OCI-M2 (cell line): ENCODE data around the gene GAK.

ENCODE experiments used
- DNase-seq: peaks from one replicate; lab custom pipeline; 2025; ENCODE audit not compliant: unreplicated experiment; lab: John Stamatoyannopoulos, UW

The GAK gene

GRCh38 chr4:891747-892146, 40.4 kb downstream of the GAK start:
- no peak for DNase-seq

DNA sequence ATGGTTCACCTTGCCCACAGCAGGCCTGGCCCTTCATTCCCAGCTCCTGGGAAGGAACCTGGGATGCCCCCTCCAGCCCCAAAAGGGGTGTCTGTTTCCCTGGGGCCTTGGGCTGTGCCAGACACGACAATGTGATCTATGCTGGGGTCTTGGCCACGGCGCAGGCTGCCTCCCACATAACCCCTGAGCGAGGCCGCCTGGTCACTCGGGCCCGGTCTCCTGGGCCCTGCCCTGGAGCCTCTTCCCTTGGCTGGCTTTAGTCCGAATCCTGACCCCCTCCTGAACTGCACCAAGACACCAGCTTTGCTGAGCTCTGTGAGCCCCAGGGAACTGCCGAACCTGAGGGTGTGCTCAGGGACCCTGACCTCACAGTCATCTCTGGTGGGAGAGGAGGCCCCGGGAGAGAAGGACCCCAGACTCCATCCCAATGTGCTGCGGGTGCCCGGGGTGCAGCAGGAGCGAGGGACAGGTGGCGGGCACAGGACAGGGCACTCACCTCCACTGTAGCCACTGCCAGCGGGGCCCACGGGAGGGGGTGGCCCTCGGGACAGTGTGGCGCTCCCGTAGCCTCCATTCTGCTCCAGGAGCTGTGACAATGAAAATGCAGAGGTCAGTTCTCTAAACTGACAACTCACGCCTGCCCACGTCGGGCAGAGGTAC, 42.0 kb downstream of the GAK start:
- no peak for DNase-seq

GRCh38 chr4:889516-889915, 42.6 kb downstream of the GAK start:
- no peak for DNase-seq

DNA sequence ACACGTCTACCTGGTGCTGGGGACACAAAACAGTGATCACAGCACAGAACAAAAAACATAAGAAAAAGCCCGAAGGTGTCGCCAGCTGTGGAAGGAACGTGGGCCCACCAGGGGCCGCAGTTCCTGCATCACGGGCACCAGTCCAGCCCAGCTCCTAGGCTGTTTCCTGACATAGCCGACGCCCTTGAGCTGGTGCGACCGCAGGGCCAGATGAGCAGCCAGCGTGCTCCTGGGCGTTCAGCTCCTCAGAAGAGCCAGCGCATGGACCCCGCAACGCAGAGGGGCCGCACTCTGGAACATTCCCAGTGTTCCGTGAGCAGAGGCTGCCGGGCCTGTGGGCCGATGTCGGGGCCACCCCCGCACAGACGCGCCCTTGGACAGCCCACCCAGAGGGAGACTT, 44.1 kb downstream of the GAK start:
- no peak for DNase-seq

DNA sequence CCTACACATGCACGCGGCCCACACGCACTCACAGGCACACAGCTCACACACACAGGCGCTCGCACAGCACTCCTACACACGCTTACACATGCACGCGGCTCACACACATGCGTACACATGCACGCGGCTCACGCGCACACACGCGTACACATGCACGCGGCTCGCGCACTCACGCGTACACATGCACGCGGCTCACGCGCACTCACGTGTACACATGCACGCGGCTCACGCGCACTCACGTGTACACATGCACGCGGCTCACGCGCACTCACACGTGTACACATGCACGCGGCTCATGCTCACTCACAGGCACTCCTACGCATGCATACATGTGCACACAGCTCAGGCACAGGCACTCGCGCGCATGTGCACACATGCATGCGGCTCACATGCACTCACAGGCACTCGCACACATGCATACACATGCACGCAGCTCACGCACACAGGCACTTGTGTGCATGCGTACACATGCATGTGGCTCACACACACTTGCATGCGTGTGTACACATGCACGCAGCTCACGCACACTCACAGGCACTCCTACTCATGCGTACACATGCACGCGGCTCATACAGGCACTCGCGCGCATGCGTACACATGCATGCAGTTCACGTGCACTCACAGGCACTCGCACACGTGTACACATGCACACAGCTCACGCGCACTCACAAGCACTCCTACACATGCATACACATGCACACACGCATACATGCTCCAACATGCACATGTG, 44.9 kb downstream of the GAK start:
- no peak for DNase-seq

DNA sequence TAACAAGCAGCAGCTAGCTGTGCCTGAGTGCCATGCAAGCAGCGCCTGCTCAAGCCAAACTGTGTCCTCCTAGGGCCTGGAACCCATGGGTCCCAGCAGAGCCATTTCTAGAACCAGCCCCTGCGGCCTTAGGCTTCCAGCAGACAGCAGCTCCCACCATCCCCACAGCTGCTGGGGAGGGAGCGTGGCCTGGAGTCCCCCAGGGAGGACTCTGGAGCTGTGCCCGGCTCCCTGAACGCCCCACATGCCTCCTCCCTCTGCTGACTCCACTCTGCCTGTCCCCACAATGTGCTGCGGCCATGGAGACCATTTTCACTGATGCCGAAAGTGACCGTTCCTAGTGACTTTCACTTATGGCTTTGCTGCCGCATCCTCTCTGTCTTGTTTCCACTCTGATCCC, 45.9 kb downstream of the GAK start:
- DNase-seq: no peak

- no peak for DNase-seq
Measured at GRCh38 chr4:885353-885752, 46.8 kb downstream of the GAK start.

DNA sequence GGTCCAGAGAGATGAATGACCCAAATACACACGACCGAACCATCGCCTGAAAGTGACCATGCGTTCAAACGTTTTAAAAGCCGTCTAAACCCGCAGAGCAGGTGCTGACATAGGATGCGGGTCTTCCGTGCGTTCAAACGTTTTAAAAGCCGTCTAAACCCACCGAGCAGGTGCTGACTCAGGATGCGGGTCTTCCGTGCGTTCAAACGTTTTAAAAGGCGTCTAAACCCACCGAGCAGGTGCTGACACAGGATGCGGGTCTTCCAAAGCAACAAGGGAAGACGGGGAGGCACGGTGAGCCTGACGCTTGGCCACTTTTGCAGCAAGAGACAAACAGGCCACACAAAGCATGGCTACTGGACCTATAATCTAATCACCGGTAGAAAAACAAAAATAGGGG, 47.2 kb downstream of the GAK start:
- DNase-seq: no peak

- no peak for DNase-seq
Measured at GRCh38 chr4:884259-884658, 47.9 kb downstream of the GAK start.

DNA sequence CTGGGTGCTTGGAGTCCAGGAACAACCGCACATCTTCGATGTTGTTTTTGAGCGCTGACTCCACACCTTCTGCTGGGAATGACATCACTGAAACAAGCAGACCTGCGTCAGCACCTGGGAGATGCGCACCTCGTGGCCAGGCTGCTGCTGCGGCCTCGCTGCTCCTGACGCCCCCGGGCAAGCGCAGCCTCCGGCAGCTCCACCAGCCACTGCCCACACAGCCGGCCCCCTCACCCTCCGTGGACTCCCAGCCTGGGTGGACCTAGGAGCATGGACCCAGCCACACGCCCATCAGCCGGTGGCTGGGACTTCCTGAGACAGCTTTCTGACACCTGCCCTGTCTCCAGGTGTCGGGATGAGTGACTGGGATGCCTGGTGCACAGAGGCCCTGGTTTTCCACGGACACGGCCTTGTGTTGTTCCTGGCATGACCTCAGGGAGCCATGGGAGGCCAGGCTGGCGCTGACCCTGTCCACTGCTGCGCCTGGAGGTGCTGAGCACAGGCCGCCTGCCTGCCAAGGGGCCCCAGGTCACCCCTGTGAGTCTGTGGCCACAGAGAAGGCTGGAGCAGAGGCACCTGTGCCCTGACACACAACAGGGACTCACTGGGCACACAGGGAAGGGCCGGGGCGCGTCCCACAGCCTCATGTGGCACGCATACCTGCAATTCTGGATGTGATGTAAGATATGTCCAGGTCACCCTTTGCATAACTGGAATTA, 48.6 kb downstream of the GAK start:
- no peak for DNase-seq

DNA sequence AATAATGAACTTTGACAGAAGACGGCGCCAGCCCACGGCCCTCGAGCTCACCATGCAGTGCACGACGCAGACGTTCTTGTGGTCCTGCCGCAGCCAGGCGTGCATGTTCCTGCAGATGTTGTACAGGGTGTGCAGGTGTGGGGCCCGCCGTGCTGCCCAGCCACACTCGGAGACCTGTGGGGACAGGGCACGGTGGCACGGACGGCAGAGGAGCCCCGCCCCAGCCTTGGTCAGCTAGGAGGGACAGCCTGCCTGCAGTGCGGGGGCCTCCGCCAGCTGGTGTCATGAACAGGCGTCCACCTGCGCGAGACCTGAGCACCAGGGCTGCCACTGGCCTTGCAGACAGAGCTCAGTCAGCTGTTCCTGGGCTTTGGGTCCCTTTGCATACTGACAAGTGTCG, 49.5 kb downstream of the GAK start:
- DNase-seq: no peak

DNA sequence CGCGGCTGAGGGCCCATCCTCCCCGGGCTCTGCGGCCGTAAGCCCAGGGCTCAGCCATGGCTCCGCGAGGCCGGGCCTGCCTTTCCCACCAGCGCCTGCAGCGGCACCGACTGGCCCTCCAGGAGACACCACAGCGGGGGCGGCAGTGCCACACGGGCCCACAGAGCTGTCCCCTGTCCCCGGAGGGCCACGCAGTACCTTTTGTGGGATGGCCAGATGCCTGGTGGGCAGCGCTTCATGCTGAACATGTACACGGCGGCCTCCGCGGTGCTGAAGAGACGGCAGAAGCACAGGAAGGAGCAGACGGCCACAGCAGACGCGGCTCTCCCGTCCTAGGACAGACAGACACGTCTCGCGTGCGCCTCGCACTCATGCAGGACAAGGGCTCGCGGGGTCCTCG, 50.4 kb downstream of the GAK start:
- DNase-seq: no peak

DNA sequence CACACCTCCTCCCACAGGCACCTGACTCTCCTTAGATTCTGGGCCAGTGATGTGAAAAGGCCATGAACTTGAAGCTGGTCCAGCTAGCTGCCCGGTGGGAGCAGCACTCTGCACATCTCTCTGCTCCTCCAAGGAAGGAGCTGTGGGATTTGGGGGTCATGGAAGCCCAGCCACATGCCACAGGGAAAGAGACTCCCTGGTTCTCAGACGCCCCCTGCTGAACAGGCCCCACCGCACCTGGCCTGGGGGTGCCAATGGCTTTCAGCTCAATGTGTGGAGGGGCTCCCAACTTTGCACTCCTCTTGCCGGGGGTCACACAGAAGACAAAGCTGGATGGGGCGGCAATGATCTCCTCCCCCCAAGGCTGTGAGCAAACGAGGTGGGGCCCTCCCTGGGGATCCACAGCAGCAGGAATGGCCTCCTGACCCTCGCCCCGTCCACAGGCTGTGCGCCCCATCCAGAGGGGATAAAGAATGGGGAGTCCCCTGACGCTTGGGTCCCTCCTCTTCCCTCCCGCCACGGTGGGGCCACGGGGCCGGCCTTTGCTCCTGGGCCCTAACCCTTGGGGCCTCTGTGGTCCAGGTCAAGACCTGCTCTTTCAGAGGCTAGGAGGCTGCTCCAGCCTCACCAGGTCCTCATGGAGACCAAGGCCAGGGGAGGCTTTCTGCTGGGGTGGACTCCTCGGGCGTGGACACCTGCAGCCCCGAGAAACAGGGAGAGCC, 51.3 kb downstream of the GAK start:
- DNase-seq: no peak

GRCh38 chr4:879729-880077, 52.4 kb downstream of the GAK start:
- DNase-seq: no peak

DNA sequence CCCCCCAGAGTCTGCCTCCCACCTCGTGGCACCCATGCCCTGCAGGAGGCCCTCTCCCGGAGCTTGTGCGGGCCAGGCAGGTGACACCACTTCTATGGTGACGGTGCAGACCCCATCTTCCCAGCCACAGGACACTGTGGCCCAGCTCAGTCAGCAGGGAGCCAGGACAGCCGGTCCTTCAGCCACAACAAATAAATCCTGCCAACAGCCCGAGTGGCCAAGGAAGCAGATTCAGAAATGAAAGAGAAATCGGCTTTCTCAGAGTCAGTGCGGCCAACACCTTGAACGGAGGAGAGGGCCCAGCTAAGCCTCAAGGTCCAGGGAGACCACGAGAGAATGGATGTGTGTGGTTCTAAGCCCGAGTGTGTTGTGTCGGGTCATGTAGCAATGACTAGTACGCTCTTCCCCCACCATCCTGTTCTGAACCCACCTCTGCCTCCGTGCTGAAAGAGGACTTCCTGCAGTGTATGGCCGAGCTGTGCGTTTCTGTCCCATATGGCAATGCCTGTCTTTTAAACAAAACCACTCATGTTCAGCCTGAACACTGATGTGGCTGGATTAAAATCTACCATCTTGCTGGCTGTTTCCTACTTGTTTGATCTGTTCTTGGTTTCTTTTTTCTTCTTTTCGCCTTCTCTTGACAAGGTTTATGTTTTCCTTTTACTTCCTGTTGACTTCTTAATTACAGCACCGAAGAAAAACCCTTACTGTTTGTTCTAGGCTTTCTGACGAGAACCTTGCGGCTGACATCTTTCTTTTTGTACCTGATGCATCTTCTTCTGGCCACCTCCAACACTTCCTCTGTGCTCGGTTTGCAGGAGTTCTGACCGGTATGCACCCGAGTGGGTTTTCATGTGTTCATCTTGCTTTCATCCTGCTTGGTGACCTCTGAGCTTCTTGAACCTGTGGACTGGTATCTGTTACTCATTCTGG, 53.1 kb downstream of the GAK start:
- no peak for DNase-seq

- no peak for DNase-seq
Measured at GRCh38 chr4:877502-877901, 54.6 kb downstream of the GAK start.

DNA sequence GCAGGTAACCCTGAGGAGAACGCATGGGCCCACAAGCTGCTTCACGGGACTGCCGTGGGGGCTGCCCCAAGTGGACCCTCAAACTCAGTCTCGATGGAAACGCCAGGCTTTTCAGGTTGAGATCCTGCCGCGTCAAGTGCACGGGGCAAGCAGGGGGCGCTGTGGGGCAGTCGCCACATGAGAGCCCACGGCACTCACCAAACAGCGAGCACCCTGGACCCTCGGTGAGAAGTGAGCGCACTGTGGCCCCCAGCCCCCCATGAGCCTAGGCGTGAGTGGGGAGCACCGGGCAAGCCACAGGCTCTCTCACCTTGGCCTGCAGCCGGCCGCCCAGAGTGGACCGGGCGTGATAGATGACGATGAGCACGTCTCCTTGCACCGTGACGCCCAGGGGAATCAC, 55.3 kb downstream of the GAK start:
- no peak for DNase-seq

DNA sequence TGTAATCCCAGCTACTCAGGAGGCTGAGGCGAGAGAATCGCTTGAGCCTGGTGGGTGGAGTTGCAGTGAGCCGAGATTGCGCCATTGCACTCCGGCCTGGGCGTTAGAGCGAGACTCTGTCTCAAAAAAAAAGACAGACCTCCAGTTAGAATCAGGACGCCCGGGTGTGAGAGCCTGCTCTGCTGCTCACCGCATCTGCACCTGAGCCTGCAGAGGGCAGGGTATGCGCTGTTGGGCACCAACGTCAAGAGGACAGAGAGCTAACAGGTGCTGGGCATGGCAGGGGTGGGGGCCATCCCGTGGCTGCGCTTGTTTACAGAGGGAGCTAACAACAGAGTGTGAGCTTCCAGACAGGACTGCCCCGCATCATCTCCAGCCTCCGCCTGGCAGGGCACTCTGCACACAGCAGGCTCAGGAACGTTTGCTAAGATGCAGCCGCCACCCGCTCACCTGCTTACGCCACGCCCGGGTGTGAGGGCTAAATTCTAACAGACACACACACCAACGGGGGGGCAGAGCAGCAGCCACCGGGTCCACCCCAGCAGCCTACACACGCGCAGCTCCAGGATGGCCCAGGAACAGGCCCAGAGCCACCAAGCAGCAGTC, 56.2 kb downstream of the GAK start:
- DNase-seq: no peak

- no peak for DNase-seq
Measured at GRCh38 chr4:874971-875817, 56.9 kb downstream of the GAK start.
